Brain microvascular endothelial cell (primary cell): ENCODE results near the gene ZMYND8.

Experiments
- DNase-seq: peaks from one replicate; pipeline ENCODE4 v3.0.0-alpha.2; 2020
- H3K27ac ChIP-seq: fragments of 250-450 bp; sonication (Bioruptor Pico); 2 replicates; pipeline ENCODE4 v1.5.1; 2020; ENCODE audit warnings: mild to moderate bottlenecking, moderate library complexity
- H3K27me3 ChIP-seq: fragments of 250-450 bp; sonication (Bioruptor Pico); replicated peaks from 2 replicates; pipeline ENCODE4 v1.5.1; 2020; ENCODE audit warnings: mild to moderate bottlenecking
- H3K36me3 ChIP-seq: fragments of 250-450 bp; sonication (Bioruptor Pico); replicated peaks from 2 replicates; pipeline ENCODE4 v1.5.1; 2020; ENCODE audit warnings: mild to moderate bottlenecking
- H3K4me3 ChIP-seq: 2 replicates; pipeline ENCODE4 v1.5.1; 2011; ENCODE audit warnings: low read depth, mild to moderate bottlenecking, control low read depth, low read length, moderate library complexity
- in situ Hi-C: cut with HindIII; loops from 2 replicates; pipeline ENCODE4 v1.10.0; 2017; ENCODE audit warnings: low sequenced_read_pairs, low pct_ligation_motif_present
- TF ChIP-seq, protein P1 (sequence below): IDR thresholded peaks from 2 replicates; pipeline ENCODE4 v1.5.1; 2011; ENCODE audit warnings: low read depth, mild to moderate bottlenecking, moderate library complexity, low read length, control low read depth, inconsistent platforms; ENCODE audit errors: missing control alignments

ZMYND8 gene

DNA sequence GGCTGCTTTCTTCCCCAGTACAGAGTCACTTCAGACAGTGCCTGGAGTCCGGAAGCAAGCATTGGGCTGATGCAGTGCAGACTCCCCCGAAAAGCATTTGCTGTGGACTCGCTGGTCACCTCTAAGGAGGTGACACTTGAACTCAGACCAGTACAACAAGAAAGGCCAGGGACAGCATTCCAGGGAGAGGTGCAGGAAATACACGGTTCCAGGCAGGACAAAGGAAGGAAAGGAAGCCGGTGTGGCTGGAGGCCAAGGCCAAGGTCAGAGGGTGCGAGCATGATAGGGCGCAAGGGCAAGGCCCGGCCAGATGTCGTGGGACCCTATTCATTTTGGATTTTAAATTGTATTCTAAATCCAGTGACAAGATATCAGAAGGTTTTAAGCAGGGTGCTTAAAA lies 160.9 kb downstream of the ZMYND8 start:
- no peak overlapping the region for H3K27ac ChIP-seq
- H3K27me3 ChIP-seq: no peaks in the 10 kb centered on the region
- in situ Hi-C loops: no loop called here
- TF ChIP-seq, protein P1, sequence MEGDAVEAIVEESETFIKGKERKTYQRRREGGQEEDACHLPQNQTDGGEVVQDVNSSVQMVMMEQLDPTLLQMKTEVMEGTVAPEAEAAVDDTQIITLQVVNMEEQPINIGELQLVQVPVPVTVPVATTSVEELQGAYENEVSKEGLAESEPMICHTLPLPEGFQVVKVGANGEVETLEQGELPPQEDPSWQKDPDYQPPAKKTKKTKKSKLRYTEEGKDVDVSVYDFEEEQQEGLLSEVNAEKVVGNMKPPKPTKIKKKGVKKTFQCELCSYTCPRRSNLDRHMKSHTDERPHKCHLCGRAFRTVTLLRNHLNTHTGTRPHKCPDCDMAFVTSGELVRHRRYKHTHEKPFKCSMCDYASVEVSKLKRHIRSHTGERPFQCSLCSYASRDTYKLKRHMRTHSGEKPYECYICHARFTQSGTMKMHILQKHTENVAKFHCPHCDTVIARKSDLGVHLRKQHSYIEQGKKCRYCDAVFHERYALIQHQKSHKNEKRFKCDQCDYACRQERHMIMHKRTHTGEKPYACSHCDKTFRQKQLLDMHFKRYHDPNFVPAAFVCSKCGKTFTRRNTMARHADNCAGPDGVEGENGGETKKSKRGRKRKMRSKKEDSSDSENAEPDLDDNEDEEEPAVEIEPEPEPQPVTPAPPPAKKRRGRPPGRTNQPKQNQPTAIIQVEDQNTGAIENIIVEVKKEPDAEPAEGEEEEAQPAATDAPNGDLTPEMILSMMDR: no peak
- no peak for DNase-seq
- no peaks in the 10 kb centered on the region for H3K36me3 ChIP-seq
- no peak overlapping the region for H3K4me3 ChIP-seq

- DNase-seq: no peak
- TF ChIP-seq, protein P1: no peak
- no peak overlapping the region for H3K27ac ChIP-seq
- no peaks in the 10 kb centered on the region for H3K36me3 ChIP-seq
- no peak overlapping the region for H3K4me3 ChIP-seq
- in situ Hi-C loops: no loop called here
- H3K27me3 ChIP-seq: peaks cover 4% of the 10 kb centered on the region
Measured at GRCh38 chr20:47191956-47192355, 164.5 kb downstream of the ZMYND8 start.

DNA sequence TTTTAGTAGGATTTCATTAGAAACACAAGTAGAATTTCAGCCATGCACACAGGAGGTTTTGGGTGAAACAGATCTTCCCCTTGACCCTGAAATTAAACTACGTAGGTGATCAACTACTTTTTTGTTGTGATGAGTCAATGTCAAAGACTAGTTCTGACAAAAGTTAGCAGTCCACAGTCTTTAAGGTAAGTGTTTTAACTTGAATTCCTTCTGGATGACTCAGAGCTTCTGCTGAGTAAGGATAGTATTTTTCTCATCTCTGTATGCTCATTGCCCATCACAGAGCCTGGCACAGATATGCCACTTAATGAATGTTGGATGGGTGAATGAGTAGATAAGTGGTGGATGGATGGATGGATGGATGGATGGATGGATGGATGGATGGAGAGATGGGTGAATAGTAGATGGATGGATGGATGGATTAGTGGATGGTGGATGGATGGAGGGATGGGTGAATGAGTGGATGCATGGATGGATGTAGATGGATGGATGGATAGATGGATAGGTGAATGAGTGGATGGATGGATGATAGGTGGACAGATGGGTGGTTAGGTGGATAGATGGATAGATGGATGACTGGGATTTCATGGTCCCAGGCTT lies 165.3 kb downstream of the ZMYND8 start:
- Histone ChIP-seq H3K27me3 (peaks cover 4% of the 10 kb centered on the region), H3K36me3 (no peaks in the 10 kb centered on the region), H3K27ac (no peak overlapping the region), H3K4me3 (no peak overlapping the region)
- TF ChIP-seq, protein P1: no peak
- no peak for DNase-seq
- in situ Hi-C loops: no loop called here

DNA sequence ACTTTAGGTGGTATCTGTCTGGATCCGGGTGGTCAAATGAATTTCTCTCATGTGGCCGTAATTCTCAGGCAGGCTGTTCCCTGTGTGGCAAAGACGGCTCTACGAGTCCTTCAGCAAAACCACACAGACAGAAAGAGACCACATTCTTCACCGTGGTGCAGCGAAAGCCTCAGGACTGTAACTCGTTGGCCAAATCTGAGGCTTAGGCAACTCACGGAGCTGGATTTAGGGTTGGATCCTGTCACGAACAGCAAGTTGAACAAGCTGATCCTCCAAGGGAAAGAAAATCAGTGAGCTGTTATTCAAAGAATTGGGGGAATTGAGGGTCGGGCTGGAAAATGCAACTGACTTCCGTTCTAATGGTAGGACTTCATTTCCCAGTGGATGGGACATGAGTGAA lies 167.4 kb downstream of the ZMYND8 start:
- in situ Hi-C loops: no loop called here
- TF ChIP-seq, protein P1: no peak
- peaks cover 4% of the 10 kb centered on the region for H3K27me3 ChIP-seq
- no peaks in the 10 kb centered on the region for H3K36me3 ChIP-seq
- no peak for DNase-seq
- H3K4me3 ChIP-seq: no peak overlapping the region
- H3K27ac ChIP-seq: no peak overlapping the region

- TF ChIP-seq, protein P1: no peak
- in situ Hi-C loops: no loop called here
- DNase-seq: no peak
Measured at GRCh38 chr20:47188540-47188939, 168.0 kb downstream of the ZMYND8 start.

GRCh38 chr20:47187450-47188195 lies 168.9 kb downstream of the ZMYND8 start:
- no peak overlapping the region for H3K27ac ChIP-seq
- peaks cover 4% of the 10 kb centered on the region for H3K27me3 ChIP-seq
- in situ Hi-C loops: no loop called here
- H3K36me3 ChIP-seq: no peaks in the 10 kb centered on the region
- no peak overlapping the region for H3K4me3 ChIP-seq
- TF ChIP-seq, protein P1: no peak
- no peak for DNase-seq

More at GRCh38 chr20:47188540-47188939, 168.0 kb downstream of the ZMYND8 start:
- Histone ChIP-seq H3K36me3 (no peaks in the 10 kb centered on the region), H3K4me3 (no peak overlapping the region), H3K27me3 (peaks cover 4% of the 10 kb centered on the region), H3K27ac (no peak overlapping the region)
